ENCODE measurements around the gene RGL1. TPM values are rescaled to one million over a fixed set of nuclear protein-coding genes. Genes with fewer than 3 reads are reported as not detected.

Gene RGL1
- total RNA-seq, 1 experiment from 2014 or later: 1.3 TPM

DNA sequence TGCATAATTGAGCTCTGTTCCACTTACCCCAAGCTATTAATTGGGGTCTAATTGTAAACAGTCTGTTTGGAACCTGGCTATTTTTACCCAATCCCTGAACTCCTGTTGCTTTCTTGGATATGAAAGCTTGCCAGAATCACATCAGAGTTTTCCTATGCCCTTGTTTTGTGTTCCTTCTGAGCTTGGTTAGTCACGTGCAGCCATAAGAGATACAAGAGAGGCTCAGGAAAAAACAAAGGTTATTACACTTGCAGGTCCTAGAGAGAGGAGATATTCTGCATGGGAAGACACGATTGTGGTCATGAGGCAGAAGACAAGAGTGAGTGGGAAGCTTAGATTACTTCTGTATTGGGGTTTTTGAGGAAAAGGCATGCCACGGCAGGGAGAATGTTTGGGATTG, 46.0 kb upstream of the RGL1 start:
- TF ChIP-seq FOSL1 (IDR thresholded peaks at IDR 0.05; ENCODE audit: low read depth) (no peak), ATF3 (IDR thresholded peaks at IDR 0.05) (no peak), TCF7L2 (IDR thresholded peaks at IDR 0.05; ENCODE audit: borderline replicate concordance, extremely low read depth, insufficient read depth, insufficient read length) (no peak)
- ChIA-PET CTCF (no interaction called here), RAD21 (ENCODE audit: low non-redundant PET in 1 of 2, low total read pairs in 2 of 2, uncharacterized antibody in 2 of 2, unreplicated experiment in 2 of 2) (no interaction called here), POLR2A (interaction anchor here (0.9 kb wide), 1 partner anchor 23 kb away, joined by 3 read pairs; no protein-coding TSS in a partner anchor)
- H3K36me3 ChIP-seq (ENCODE audit: control insufficient read depth in 1 of 2, insufficient read depth in 2 of 2, low read length in 2 of 2): no peaks in the 10 kb centered on the region
- H4K20me1 ChIP-seq (ENCODE audit: insufficient read depth): no peaks in the 10 kb centered on the region
- no TSS peak for BruUV-seq (replicated peaks)
- intact Hi-C loops (cut with micrococcal nuclease): no loop called here
- peaks cover 0 to 6% of the 10 kb centered on the region in 2 experiments; a peak in 1 of 4 replicates for H3K4me1 ChIP-seq (ENCODE audit: control insufficient read depth in 1 of 2, insufficient read depth in 2 of 2, low read length in 2 of 2)
- no peak overlapping the region for H3K4me2 ChIP-seq (ENCODE audit: low read length)
- no peak overlapping the region for H3K4me3 ChIP-seq (replicated peaks in 1 of 2; ENCODE audit: low read depth in 1 of 2, low read length in 2 of 2)
- H3K79me2 ChIP-seq (ENCODE audit: insufficient read depth, low read length): no peaks in the 10 kb centered on the region
- H3K27me3 ChIP-seq (ENCODE audit: insufficient read depth, low read length): no peaks in the 10 kb centered on the region
- DNase-seq (ENCODE audit: low read depth, low spot score) (no peak), ATAC-seq (no peak)
- no peak overlapping the region for H2AFZ ChIP-seq (ENCODE audit: low read depth, low read length, poor library complexity, severe bottlenecking)
- H3K9me3 ChIP-seq (ENCODE audit: control insufficient read depth in 1 of 2, insufficient read depth in 1 of 2, low read depth in 1 of 2, low read length in 2 of 2): no peaks in the 10 kb centered on the region; a peak in 1 of 4 replicates
- H3K9ac ChIP-seq (ENCODE audit: low read length): no peak overlapping the region
- no peaks in the 10 kb centered on the region for H3K9me2 ChIP-seq (ENCODE audit: insufficient read depth)
- H3K27ac ChIP-seq (ENCODE audit: low read depth, low read length): no peak overlapping the region

DNA sequence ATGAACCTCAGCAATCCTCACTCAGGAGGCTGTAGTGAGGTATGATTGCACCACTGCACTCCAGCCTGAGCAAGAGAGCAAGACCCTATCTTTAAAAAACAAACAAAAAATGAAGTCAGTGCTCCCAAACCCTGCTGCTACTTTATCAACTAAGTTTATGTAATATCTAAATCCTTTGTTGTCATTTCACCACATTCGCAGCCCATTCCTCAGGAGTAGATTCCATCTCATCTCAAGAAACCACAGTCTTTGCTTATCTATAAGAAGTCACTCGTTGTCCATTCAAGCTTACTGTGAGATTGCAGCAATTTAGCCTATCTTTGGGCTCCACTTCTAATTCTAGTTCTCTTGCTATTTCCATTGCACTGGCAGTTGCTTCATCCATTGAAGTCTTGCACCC, 44.3 kb upstream of the RGL1 start:
- DNase-seq (ENCODE audit: low read depth, low spot score) (no peak), ATAC-seq (no peak)
- no peak overlapping the region for H2AFZ ChIP-seq (ENCODE audit: low read depth, low read length, poor library complexity, severe bottlenecking)
- peaks cover 0 to 3% of the 10 kb centered on the region in 2 experiments; a peak in 1 of 4 replicates for H3K9me3 ChIP-seq (ENCODE audit: control insufficient read depth in 1 of 2, insufficient read depth in 1 of 2, low read depth in 1 of 2, low read length in 2 of 2)
- H3K4me2 ChIP-seq (ENCODE audit: low read length): no peak overlapping the region
- H3K9ac ChIP-seq (ENCODE audit: low read length): no peak overlapping the region
- H3K79me2 ChIP-seq (ENCODE audit: insufficient read depth, low read length): no peaks in the 10 kb centered on the region
- ChIA-PET CTCF (no interaction called here), POLR2A (no interaction called here), RAD21 (ENCODE audit: low non-redundant PET in 1 of 2, low total read pairs in 2 of 2, uncharacterized antibody in 2 of 2, unreplicated experiment in 2 of 2) (no interaction called here)
- H3K4me3 ChIP-seq (replicated peaks in 1 of 2; ENCODE audit: low read depth in 1 of 2, low read length in 2 of 2): no peak overlapping the region
- H3K9me2 ChIP-seq (ENCODE audit: insufficient read depth): no peaks in the 10 kb centered on the region
- intact Hi-C loops (cut with micrococcal nuclease): no loop called here
- H3K4me1 ChIP-seq (ENCODE audit: control insufficient read depth in 1 of 2, insufficient read depth in 2 of 2, low read length in 2 of 2): peaks cover 0 to 6% of the 10 kb centered on the region in 2 experiments; a peak in 1 of 4 replicates
- no peaks in the 10 kb centered on the region for H3K36me3 ChIP-seq (ENCODE audit: control insufficient read depth in 1 of 2, insufficient read depth in 2 of 2, low read length in 2 of 2)
- no peak overlapping the region for H3K27ac ChIP-seq (ENCODE audit: low read depth, low read length)
- H3K27me3 ChIP-seq (ENCODE audit: insufficient read depth, low read length): no peaks in the 10 kb centered on the region
- BruUV-seq (replicated peaks): no TSS peak
- no peaks in the 10 kb centered on the region for H4K20me1 ChIP-seq (ENCODE audit: insufficient read depth)
- no peak for TF ChIP-seq CEBPB (IDR thresholded peaks at IDR 0.05; ENCODE audit: low read depth)
- TF ChIP-seq FOSL1 (IDR thresholded peaks at IDR 0.05; ENCODE audit: low read depth): no peak
- TF ChIP-seq EZH2phosphoT487 (IDR thresholded peaks at IDR 0.05; ENCODE audit: borderline replicate concordance): no peak
- no peak for TF ChIP-seq ZFX (IDR thresholded peaks at IDR 0.05)
- TF ChIP-seq ATF3 (IDR thresholded peaks at IDR 0.05): no peak
- TF ChIP-seq SP1 (IDR thresholded peaks at IDR 0.05; ENCODE audit: low read depth): no peak
- TF ChIP-seq EGR1 (IDR thresholded peaks at IDR 0.05; ENCODE audit: low read depth): no peak
- TF ChIP-seq POLR2A (IDR thresholded peaks at IDR 0.05; ENCODE audit: borderline replicate concordance, extremely low read depth, insufficient read depth, insufficient read length): no peak
- no peak for TF ChIP-seq CBX3 (IDR thresholded peaks at IDR 0.05; ENCODE audit: low read depth)
- no peak for TF ChIP-seq TCF7L2 (IDR thresholded peaks at IDR 0.05; ENCODE audit: borderline replicate concordance, extremely low read depth, insufficient read depth, insufficient read length)
- TF ChIP-seq POLR2AphosphoS5 (IDR thresholded peaks at IDR 0.05; ENCODE audit: low read depth, low read length): no peak
- TF ChIP-seq, protein P1, sequence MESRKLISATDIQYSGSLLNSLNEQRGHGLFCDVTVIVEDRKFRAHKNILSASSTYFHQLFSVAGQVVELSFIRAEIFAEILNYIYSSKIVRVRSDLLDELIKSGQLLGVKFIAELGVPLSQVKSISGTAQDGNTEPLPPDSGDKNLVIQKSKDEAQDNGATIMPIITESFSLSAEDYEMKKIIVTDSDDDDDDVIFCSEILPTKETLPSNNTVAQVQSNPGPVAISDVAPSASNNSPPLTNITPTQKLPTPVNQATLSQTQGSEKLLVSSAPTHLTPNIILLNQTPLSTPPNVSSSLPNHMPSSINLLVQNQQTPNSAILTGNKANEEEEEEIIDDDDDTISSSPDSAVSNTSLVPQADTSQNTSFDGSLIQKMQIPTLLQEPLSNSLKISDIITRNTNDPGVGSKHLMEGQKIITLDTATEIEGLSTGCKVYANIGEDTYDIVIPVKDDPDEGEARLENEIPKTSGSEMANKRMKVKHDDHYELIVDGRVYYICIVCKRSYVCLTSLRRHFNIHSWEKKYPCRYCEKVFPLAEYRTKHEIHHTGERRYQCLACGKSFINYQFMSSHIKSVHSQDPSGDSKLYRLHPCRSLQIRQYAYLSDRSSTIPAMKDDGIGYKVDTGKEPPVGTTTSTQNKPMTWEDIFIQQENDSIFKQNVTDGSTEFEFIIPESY (IDR thresholded peaks at IDR 0.05; ENCODE audit: extremely low read depth, insufficient replicate concordance, low read length): no peak
- TF ChIP-seq ZNF274 (IDR thresholded peaks at IDR 0.05; ENCODE audit: low read depth, low read length): no peak
- TF ChIP-seq, protein P2, sequence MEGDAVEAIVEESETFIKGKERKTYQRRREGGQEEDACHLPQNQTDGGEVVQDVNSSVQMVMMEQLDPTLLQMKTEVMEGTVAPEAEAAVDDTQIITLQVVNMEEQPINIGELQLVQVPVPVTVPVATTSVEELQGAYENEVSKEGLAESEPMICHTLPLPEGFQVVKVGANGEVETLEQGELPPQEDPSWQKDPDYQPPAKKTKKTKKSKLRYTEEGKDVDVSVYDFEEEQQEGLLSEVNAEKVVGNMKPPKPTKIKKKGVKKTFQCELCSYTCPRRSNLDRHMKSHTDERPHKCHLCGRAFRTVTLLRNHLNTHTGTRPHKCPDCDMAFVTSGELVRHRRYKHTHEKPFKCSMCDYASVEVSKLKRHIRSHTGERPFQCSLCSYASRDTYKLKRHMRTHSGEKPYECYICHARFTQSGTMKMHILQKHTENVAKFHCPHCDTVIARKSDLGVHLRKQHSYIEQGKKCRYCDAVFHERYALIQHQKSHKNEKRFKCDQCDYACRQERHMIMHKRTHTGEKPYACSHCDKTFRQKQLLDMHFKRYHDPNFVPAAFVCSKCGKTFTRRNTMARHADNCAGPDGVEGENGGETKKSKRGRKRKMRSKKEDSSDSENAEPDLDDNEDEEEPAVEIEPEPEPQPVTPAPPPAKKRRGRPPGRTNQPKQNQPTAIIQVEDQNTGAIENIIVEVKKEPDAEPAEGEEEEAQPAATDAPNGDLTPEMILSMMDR (IDR thresholded peaks at IDR 0.05 in 2 of 3, conservative IDR thresholded peaks at IDR 0.05 in 1 of 3; ENCODE audit: borderline replicate concordance in 1 of 3, insufficient read depth in 1 of 3, low read depth in 2 of 3, low read length in 2 of 3): no peak
- TF ChIP-seq EZH2 (IDR thresholded peaks at IDR 0.05): no peak
- TF ChIP-seq, protein P3, sequence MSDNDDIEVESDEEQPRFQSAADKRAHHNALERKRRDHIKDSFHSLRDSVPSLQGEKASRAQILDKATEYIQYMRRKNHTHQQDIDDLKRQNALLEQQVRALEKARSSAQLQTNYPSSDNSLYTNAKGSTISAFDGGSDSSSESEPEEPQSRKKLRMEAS (IDR thresholded peaks at IDR 0.05): no peak
- TF ChIP-seq SRF (IDR thresholded peaks at IDR 0.05; ENCODE audit: low read depth): no peak
